Loucy (cell line): ENCODE results near the gene KIAA1614.

Source experiments
- H2AFZ ChIP-seq: fragments of 200-600 bp; sonication (generic); 2 replicates; pipeline ENCODE4 v1.6.0; 2016; ENCODE audit warnings: antibody characterized with exemption, mild to moderate bottlenecking, low read length, moderate library complexity
- H3F3A ChIP-seq: fragments of 200-600 bp; 2 replicates; pipeline ENCODE4 v1.6.0; 2016; ENCODE audit warnings: antibody characterized with exemption, low read depth, mild to moderate bottlenecking
- H3K27me3 ChIP-seq: fragments of 200-600 bp; sonication (generic); 2 replicates; pipeline ENCODE4 v1.6.1; 2014; ENCODE audit warnings: low read length, mild to moderate bottlenecking; ENCODE audit not compliant: insufficient read depth, poor library complexity, severe bottlenecking
- H3K36me3 ChIP-seq: fragments of 200-600 bp; sonication (generic); 2 replicates; pipeline ENCODE4 v1.6.1; 2016; ENCODE audit warnings: low read length; ENCODE audit not compliant: insufficient read depth
- H3K4me1 ChIP-seq: fragments of 200-600 bp; sonication (generic); 2 replicates; pipeline ENCODE4 v1.5.1; 2014; ENCODE audit warnings: low read length, mild to moderate bottlenecking; ENCODE audit not compliant: insufficient read depth, poor library complexity, severe bottlenecking
- H3K4me2 ChIP-seq: fragments of 200-600 bp; sonication (generic); 2 replicates; pipeline ENCODE4 v1.6.0; 2014; ENCODE audit warnings: antibody characterized with exemption, low read length, low read depth, mild to moderate bottlenecking; ENCODE audit not compliant: poor library complexity, severe bottlenecking
- H3K4me3 ChIP-seq: fragments of 200-600 bp; sonication (generic); 2 replicates; pipeline ENCODE4 v1.5.1; 2014; ENCODE audit warnings: low read length, mild to moderate bottlenecking, mixed read lengths; ENCODE audit not compliant: poor library complexity, severe bottlenecking
- H3K79me2 ChIP-seq: fragments of 200-600 bp; sonication (generic); 2 replicates; pipeline ENCODE4 v1.6.1; 2014; ENCODE audit warnings: low read length; ENCODE audit not compliant: insufficient read depth
- H3K9ac ChIP-seq: fragments of 200-600 bp; sonication (generic); 2 replicates; pipeline ENCODE4 v1.6.0; 2014; ENCODE audit warnings: mild to moderate bottlenecking, low read depth, low read length, moderate library complexity; ENCODE audit not compliant: poor library complexity, severe bottlenecking
- H3K9me2 ChIP-seq: fragments of 200-600 bp; sonication (generic); replicated peaks from 2 replicates; pipeline ENCODE4 v1.6.1; 2016; ENCODE audit warnings: low read depth, low read length, mixed read lengths
- H3K9me3 ChIP-seq: fragments of 200-600 bp; sonication (generic); 2 replicates; pipeline ENCODE4 v1.6.1; 2014; ENCODE audit warnings: mild to moderate bottlenecking, antibody characterized with exemption, low read length, low read depth; ENCODE audit not compliant: insufficient read depth
- H4K20me1 ChIP-seq: fragments of 200-600 bp; sonication (generic); 2 replicates; pipeline ENCODE4 v1.6.0; 2014; ENCODE audit warnings: antibody characterized with exemption, low read length, mild to moderate bottlenecking; ENCODE audit not compliant: insufficient read depth, poor library complexity, severe bottlenecking
- CTCF ChIP-seq: fragments of 200-600 bp; sonication (generic); conservative IDR thresholded peaks from 2 replicates; pipeline ENCODE4 v1.5.1; 2014; ENCODE audit warnings: mild to moderate bottlenecking, antibody characterized with exemption, low read length
- EZH2phosphoT487 ChIP-seq: fragments of 200-600 bp; IDR thresholded peaks from 2 replicates; pipeline ENCODE4 v1.6.1; 2018; ENCODE audit warnings: antibody characterized with exemption, mild to moderate bottlenecking, moderate library complexity, borderline replicate concordance

The KIAA1614 gene

GRCh38 chr1:180918519-180918918 is 5.8 kb downstream of the KIAA1614 start:
- Histone ChIP-seq H3K4me2 (no peak overlapping the region), H3K27me3 (no peaks in the 10 kb centered on the region)
- no peak for TF ChIP-seq CTCF

GRCh38 chr1:180919183-180919700 is 6.5 kb downstream of the KIAA1614 start:
- no peaks in the 10 kb centered on the region for H3F3A ChIP-seq
- H3K79me2 ChIP-seq, result no peaks in the 10 kb centered on the region
- H3K4me1 ChIP-seq, result peaks cover 11% of the 10 kb centered on the region
- no peaks in the 10 kb centered on the region for H3K36me3 ChIP-seq
- TF ChIP-seq EZH2phosphoT487 (no peak), CTCF (no peak)
- H4K20me1 ChIP-seq, result no peaks in the 10 kb centered on the region
- no peak overlapping the region for H3K4me3 ChIP-seq
- H3K4me2 ChIP-seq, result no peak overlapping the region
- no peaks in the 10 kb centered on the region for H3K27me3 ChIP-seq
- H3K9me3 ChIP-seq, result no peaks in the 10 kb centered on the region
- no peak overlapping the region for H2AFZ ChIP-seq
- no peak overlapping the region for H3K9ac ChIP-seq
- no peaks in the 10 kb centered on the region for H3K9me2 ChIP-seq

More at GRCh38 chr1:180918519-180918918, 5.8 kb downstream of the KIAA1614 start:
- Histone ChIP-seq H3K9me2 (no peaks in the 10 kb centered on the region), H3K4me1 (peaks cover 10% of the 10 kb centered on the region), H4K20me1 (no peaks in the 10 kb centered on the region), H3K36me3 (no peaks in the 10 kb centered on the region), H3K9ac (no peak overlapping the region), H3F3A (no peaks in the 10 kb centered on the region), H3K4me3 (no peak overlapping the region), H3K79me2 (no peaks in the 10 kb centered on the region), H2AFZ (no peak overlapping the region), H3K9me3 (no peaks in the 10 kb centered on the region)

GRCh38 chr1:180920193-180920592 is 7.5 kb downstream of the KIAA1614 start:
- no peaks in the 10 kb centered on the region for H4K20me1 ChIP-seq
- no peaks in the 10 kb centered on the region for H3K9me2 ChIP-seq
- H3K9ac ChIP-seq, result no peak overlapping the region
- no peaks in the 10 kb centered on the region for H3F3A ChIP-seq
- peaks cover 11% of the 10 kb centered on the region for H3K4me1 ChIP-seq
- no peak for TF ChIP-seq CTCF
- no peaks in the 10 kb centered on the region for H3K9me3 ChIP-seq
- H3K27me3 ChIP-seq, result no peaks in the 10 kb centered on the region
- no peaks in the 10 kb centered on the region for H3K36me3 ChIP-seq
- no peak overlapping the region for H3K4me2 ChIP-seq
- H3K4me3 ChIP-seq, result no peak overlapping the region
- no peak overlapping the region for H2AFZ ChIP-seq
- H3K79me2 ChIP-seq, result no peaks in the 10 kb centered on the region
